Measurements from ENCODE around the gene GABRG3.

Gene GABRG3

GRCh38 chr15:27506752-27507151 is 535.8 kb downstream of the GABRG3 start:
- no peak overlapping the region for H3K4me2 ChIP-seq (ENCODE audit: low read depth, low read length, poor library complexity, severe bottlenecking)
- H3F3A ChIP-seq (ENCODE audit: insufficient read depth) = no peaks in the 10 kb centered on the region
- H3K4me3 ChIP-seq (ENCODE audit: insufficient read depth, low read length, poor library complexity, severe bottlenecking) = no peak overlapping the region
- TF ChIP-seq EZH2phosphoT487 (conservative IDR thresholded peaks at IDR 0.05; ENCODE audit: low read length) = no peak
- no peak for TF ChIP-seq CTCF (IDR thresholded peaks at IDR 0.05; ENCODE audit: insufficient read depth, low read length, poor library complexity, severe bottlenecking)
- no peaks in the 10 kb centered on the region for H3K9me2 ChIP-seq (replicated peaks; ENCODE audit: insufficient read depth, low read length)
- no peak overlapping the region for H2AFZ ChIP-seq (ENCODE audit: low read depth, low read length, severe bottlenecking)
- H3K9ac ChIP-seq (ENCODE audit: low read length) = no peak overlapping the region
- peaks cover 12% of the 10 kb centered on the region; the same call in 1 of the 2 replicates for H3K9me3 ChIP-seq (ENCODE audit: insufficient read depth, low read length)
- no peaks in the 10 kb centered on the region for H3K79me2 ChIP-seq (ENCODE audit: insufficient read depth, low read length)
- no peaks in the 10 kb centered on the region for H3K36me3 ChIP-seq (ENCODE audit: low read length)
- H3K27me3 ChIP-seq (ENCODE audit: low read length) = no peaks in the 10 kb centered on the region
- H3K27ac ChIP-seq (ENCODE audit: low read depth, low read length) = no peak overlapping the region
- H4K20me1 ChIP-seq (ENCODE audit: low read depth, low read length) = no peaks in the 10 kb centered on the region

- no peak for TF ChIP-seq EZH2phosphoT487 (conservative IDR thresholded peaks at IDR 0.05; ENCODE audit: low read length)
- no peak for TF ChIP-seq CTCF (IDR thresholded peaks at IDR 0.05; ENCODE audit: insufficient read depth, low read length, poor library complexity, severe bottlenecking)
- no peak overlapping the region for H2AFZ ChIP-seq (ENCODE audit: low read depth, low read length, severe bottlenecking)
- H3K9me3 ChIP-seq (ENCODE audit: insufficient read depth, low read length) = peaks cover 12% of the 10 kb centered on the region; the same call in 1 of the 2 replicates
- no peaks in the 10 kb centered on the region for H3K9me2 ChIP-seq (replicated peaks; ENCODE audit: insufficient read depth, low read length)
- no peaks in the 10 kb centered on the region for H4K20me1 ChIP-seq (ENCODE audit: low read depth, low read length)
- H3K4me3 ChIP-seq (ENCODE audit: insufficient read depth, low read length, poor library complexity, severe bottlenecking) = no peak overlapping the region
- H3F3A ChIP-seq (ENCODE audit: insufficient read depth) = no peaks in the 10 kb centered on the region
- no peak overlapping the region for H3K9ac ChIP-seq (ENCODE audit: low read length)
- H3K27ac ChIP-seq (ENCODE audit: low read depth, low read length) = no peak overlapping the region
- H3K4me2 ChIP-seq (ENCODE audit: low read depth, low read length, poor library complexity, severe bottlenecking) = no peak overlapping the region
- no peaks in the 10 kb centered on the region for H3K79me2 ChIP-seq (ENCODE audit: insufficient read depth, low read length)
- no peaks in the 10 kb centered on the region for H3K27me3 ChIP-seq (ENCODE audit: low read length)
- H3K36me3 ChIP-seq (ENCODE audit: low read length) = no peaks in the 10 kb centered on the region
These were observed 538.0 kb downstream of the GABRG3 start for GRCh38 chr15:27509014-27509413.

- Histone ChIP-seq H4K20me1 (ENCODE audit: low read depth, low read length) (no peaks in the 10 kb centered on the region), H3K36me3 (ENCODE audit: low read length) (no peaks in the 10 kb centered on the region), H3F3A (ENCODE audit: insufficient read depth) (no peaks in the 10 kb centered on the region), H3K27me3 (ENCODE audit: low read length) (no peaks in the 10 kb centered on the region), H3K9ac (ENCODE audit: low read length) (no peak overlapping the region), H3K79me2 (ENCODE audit: insufficient read depth, low read length) (no peaks in the 10 kb centered on the region), H3K4me3 (ENCODE audit: insufficient read depth, low read length, poor library complexity, severe bottlenecking) (no peak overlapping the region), H3K27ac (ENCODE audit: low read depth, low read length) (no peak overlapping the region), H3K9me3 (ENCODE audit: insufficient read depth, low read length) (peaks cover 12% of the 10 kb centered on the region; the same call in 1 of the 2 replicates), H3K9me2 (replicated peaks; ENCODE audit: insufficient read depth, low read length) (no peaks in the 10 kb centered on the region), H3K4me2 (ENCODE audit: low read depth, low read length, poor library complexity, severe bottlenecking) (no peak overlapping the region), H2AFZ (ENCODE audit: low read depth, low read length, severe bottlenecking) (no peak overlapping the region)
- no peak for TF ChIP-seq EZH2phosphoT487 (conservative IDR thresholded peaks at IDR 0.05; ENCODE audit: low read length)
- TF ChIP-seq CTCF (IDR thresholded peaks at IDR 0.05; ENCODE audit: insufficient read depth, low read length, poor library complexity, severe bottlenecking) = no peak
These were observed 541.5 kb downstream of the GABRG3 start for GRCh38 chr15:27512281-27513001.
